GM23248 (cell line): ENCODE measurements around the gene CRYAA. TPM values are rescaled to one million over a fixed set of nuclear protein-coding genes. Genes with fewer than 3 reads are reported as not detected.

Source experiments
- DNase-seq: peaks from one replicate; pipeline ENCODE4 v3.0.0-alpha.2; 2015
- H2AFZ ChIP-seq: fragments of 200-600 bp; sonication (generic); 2 replicates; pipeline ENCODE4 v1.6.1; 2016; ENCODE audit warnings: antibody characterized with exemption
- H3F3A ChIP-seq: fragments of 200-600 bp; sonication (generic); 2 replicates; pipeline ENCODE4 v1.6.1; 2016; ENCODE audit warnings: mild to moderate bottlenecking, antibody characterized with exemption, mixed run types; ENCODE audit not compliant: insufficient read depth
- H3K27ac ChIP-seq: fragments of 200-600 bp; sonication (generic); 2 replicates; pipeline ENCODE4 v1.5.1; 2016; ENCODE audit warnings: mild to moderate bottlenecking
- H3K27me3 ChIP-seq: fragments of 200-600 bp; sonication (generic); replicated peaks from 2 replicates; pipeline ENCODE4 v1.6.1; 2016; ENCODE audit warnings: mild to moderate bottlenecking; ENCODE audit not compliant: insufficient read depth
- H3K36me3 ChIP-seq: fragments of 200-600 bp; sonication (generic); 2 replicates; pipeline ENCODE4 v1.6.1; 2016; ENCODE audit warnings: low read depth, mild to moderate bottlenecking
- H3K4me1 ChIP-seq: fragments of 200-600 bp; sonication (generic); 2 replicates; pipeline ENCODE4 v1.6.1; 2016; ENCODE audit warnings: mild to moderate bottlenecking; ENCODE audit not compliant: insufficient read depth
- H3K4me2 ChIP-seq: fragments of 200-600 bp; sonication (generic); one replicate; pipeline ENCODE4 v1.6.1; 2016; ENCODE audit warnings: mild to moderate bottlenecking; ENCODE audit not compliant: unreplicated experiment
- H3K4me3 ChIP-seq: fragments of 200-600 bp; sonication (generic); 2 replicates; pipeline ENCODE4 v1.5.1; 2016; ENCODE audit warnings: mild to moderate bottlenecking
- H3K79me2 ChIP-seq: fragments of 200-600 bp; sonication (generic); 2 replicates; pipeline ENCODE4 v1.6.1; 2016; ENCODE audit warnings: mild to moderate bottlenecking; ENCODE audit not compliant: insufficient read depth
- H3K9ac ChIP-seq: fragments of 200-600 bp; sonication (generic); 2 replicates; pipeline ENCODE4 v1.6.1; 2016; ENCODE audit warnings: mild to moderate bottlenecking
- H3K9me2 ChIP-seq: fragments of 200-600 bp; sonication (generic); 2 replicates; pipeline ENCODE4 v1.6.1; 2016; ENCODE audit warnings: mixed run types, mild to moderate bottlenecking, moderate library complexity; ENCODE audit not compliant: insufficient read depth
- H3K9me3 ChIP-seq: fragments of 200-600 bp; sonication (generic); one replicate; pipeline ENCODE4 v1.6.1; 2017; ENCODE audit warnings: low read depth
- H4K20me1 ChIP-seq: fragments of 200-600 bp; sonication (generic); 2 replicates; pipeline ENCODE4 v1.6.0; 2016; ENCODE audit not compliant: insufficient read depth
- EZH2 ChIP-seq: fragments of 200-600 bp; sonication (generic); IDR thresholded peaks from 2 replicates; pipeline ENCODE4 v1.6.1; 2018; ENCODE audit warnings: antibody characterized with exemption, mild to moderate bottlenecking; ENCODE audit not compliant: insufficient read depth, poor library complexity, severe bottlenecking
- EZH2phosphoT487 ChIP-seq: fragments of 200-600 bp; sonication (generic); IDR thresholded peaks from 2 replicates; pipeline ENCODE4 v1.6.1; 2018; ENCODE audit warnings: antibody characterized with exemption, moderate library complexity, mild to moderate bottlenecking, low read depth; ENCODE audit not compliant: insufficient read depth
- WGBS, 2 experiments: methylation state at CpG; one replicate each; pipeline ENCODE4 v1.1.6; 2015 to 2017; ENCODE audit warnings: low lambda C conversion rate in 2 of 2, low coverage in 1 of 2; ENCODE audit errors: missing lambda C conversion rate in 2 of 2; 5-methylcytosine and 5-hydroxymethylcytosine counted together
- in situ Hi-C: fragments of 300-500 bp; cut with MboI; formaldehyde crosslinking; loops from 2 replicates; pipeline ENCODE4 v1.15.0; 2020
- polyA plus RNA-seq: library from polyadenylated mRNA; unstranded; fragments of >200 nt; fragmentation: Nextera tagmentation; extraction: Ambion mirVana; gene quantifications from 2 replicates; pipeline ENCODE4 v1.2.1, GENCODE V29; 2016
- total RNA-seq: library from RNA; depleted of rRNA; stranded (reverse); fragments of >200 nt; shearing (Covaris generic); gene quantifications from 2 replicates; pipeline ENCODE4 v1.2.3, GENCODE V29; 2014

Gene CRYAA
- total and polyA plus RNA-seq, 2 experiments from 2014 or later = not detected

DNA sequence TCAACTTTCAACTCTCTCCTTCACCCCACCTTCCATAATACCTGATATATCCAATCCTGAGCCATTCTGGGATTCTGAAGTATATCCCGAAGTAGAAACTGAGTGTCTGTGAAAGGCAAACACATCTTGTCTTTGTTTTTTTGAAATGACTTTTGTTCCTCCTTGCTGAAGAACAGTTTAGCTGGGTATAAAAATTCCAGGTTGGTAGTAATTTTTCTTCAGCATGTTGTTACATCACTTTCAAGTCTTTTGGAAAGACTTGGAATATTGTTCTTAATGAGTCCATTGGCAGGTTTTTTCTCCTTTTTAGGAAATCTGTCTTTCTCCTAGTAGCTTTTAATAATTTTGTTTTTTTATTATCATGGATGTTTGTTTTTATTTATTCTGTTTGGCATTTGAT, 32.7 kb downstream of the CRYAA start:
- in situ Hi-C loops = no loop called here
- no peak overlapping the region for H3K9ac ChIP-seq
- WGBS, 2 experiments = 23 to 53% methylated on average over 1 of the region's 1 CpG
- no peak for DNase-seq
- H2AFZ ChIP-seq = no peak overlapping the region
- H3K4me2 ChIP-seq = no peak overlapping the region
- no peaks in the 10 kb centered on the region for H3K79me2 ChIP-seq
- H3K4me1 ChIP-seq = no peaks in the 10 kb centered on the region
- no peaks in the 10 kb centered on the region for H3F3A ChIP-seq
- no peaks in the 10 kb centered on the region for H3K9me2 ChIP-seq
- no peak overlapping the region for H3K4me3 ChIP-seq
- peaks cover 5% of the 10 kb centered on the region for H3K9me3 ChIP-seq
- H4K20me1 ChIP-seq = no peaks in the 10 kb centered on the region
- peaks cover 31% of the 10 kb centered on the region; the same call in 1 of the 2 replicates for H3K27me3 ChIP-seq
- no peak overlapping the region for H3K27ac ChIP-seq
- TF ChIP-seq EZH2phosphoT487 (no peak), EZH2 (no peak)
- no peaks in the 10 kb centered on the region for H3K36me3 ChIP-seq

DNA sequence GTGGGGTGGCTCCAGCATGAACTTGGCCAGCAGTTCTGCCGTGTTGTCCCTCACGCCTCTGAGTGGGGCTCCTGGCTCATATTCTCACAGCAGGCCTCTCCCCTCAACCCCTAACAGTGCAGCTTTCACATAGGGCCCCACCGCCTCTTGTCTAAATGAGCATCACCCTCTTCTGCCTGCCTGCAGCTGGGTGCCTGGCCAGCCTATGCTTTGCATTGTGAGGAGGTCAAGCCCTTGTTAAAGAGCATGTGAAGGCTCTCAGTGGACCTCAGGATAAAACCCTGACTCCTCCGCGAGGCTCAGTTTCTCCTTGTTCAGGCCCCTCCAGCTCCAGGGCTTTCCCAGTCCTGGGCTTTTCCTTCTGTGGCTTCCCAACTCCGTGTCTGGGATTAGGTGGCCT, 34.8 kb downstream of the CRYAA start:
- in situ Hi-C loops = no loop called here
- no peak for DNase-seq
- H3K79me2 ChIP-seq = no peaks in the 10 kb centered on the region
- H3K4me3 ChIP-seq = no peak overlapping the region
- no peaks in the 10 kb centered on the region for H3K9me2 ChIP-seq
- peaks cover 40% of the 10 kb centered on the region; the same call in 1 of the 2 replicates for H3K27me3 ChIP-seq
- H3K36me3 ChIP-seq = no peaks in the 10 kb centered on the region
- no peak overlapping the region for H3K27ac ChIP-seq
- peaks cover 5% of the 10 kb centered on the region for H3K9me3 ChIP-seq
- no peak for TF ChIP-seq EZH2
- TF ChIP-seq EZH2phosphoT487 = no peak
- H3K4me2 ChIP-seq = no peak overlapping the region
- H3K9ac ChIP-seq = no peak overlapping the region
- H4K20me1 ChIP-seq = no peaks in the 10 kb centered on the region
- 52% methylated on average over 6 of the region's 6 CpGs for WGBS, 2 experiments
- no peak overlapping the region for H2AFZ ChIP-seq
- no peaks in the 10 kb centered on the region for H3F3A ChIP-seq
- no peaks in the 10 kb centered on the region for H3K4me1 ChIP-seq

DNA sequence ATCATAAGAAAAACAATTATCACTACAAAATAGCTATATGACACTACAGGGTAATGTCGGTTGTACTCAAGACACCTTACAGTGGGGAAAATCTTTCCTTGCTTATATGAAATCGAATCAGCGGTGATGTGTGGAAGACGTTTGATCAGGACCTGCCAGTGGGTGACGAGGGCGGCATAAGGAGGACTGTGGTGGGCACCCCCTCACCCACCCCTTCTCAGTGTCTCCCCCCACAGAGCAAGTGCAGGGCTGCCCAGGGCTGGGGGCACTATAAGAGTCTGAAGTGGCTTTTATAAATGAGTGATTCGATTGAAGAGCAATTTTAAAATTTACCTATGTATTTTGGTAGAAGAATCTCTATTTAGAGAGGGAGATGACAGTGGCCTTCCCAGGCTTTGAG, 35.8 kb downstream of the CRYAA start:
- Histone ChIP-seq H3K27me3 (peaks cover 40% of the 10 kb centered on the region; the same call in 1 of the 2 replicates), H3K9me3 (peaks cover 5% of the 10 kb centered on the region), H3K27ac (no peak overlapping the region), H3K4me3 (no peak overlapping the region), H3K4me2 (no peak overlapping the region), H3K79me2 (no peaks in the 10 kb centered on the region), H3F3A (no peaks in the 10 kb centered on the region), H3K9ac (no peak overlapping the region), H3K4me1 (no peaks in the 10 kb centered on the region), H4K20me1 (no peaks in the 10 kb centered on the region), H3K9me2 (no peaks in the 10 kb centered on the region), H3K36me3 (no peaks in the 10 kb centered on the region), H2AFZ (no peak overlapping the region)
- in situ Hi-C loops = no loop called here
- no peak for DNase-seq
- 51 to 57% methylated on average over 7 of the region's 7 CpGs for WGBS, 2 experiments
- no peak for TF ChIP-seq EZH2phosphoT487

DNA sequence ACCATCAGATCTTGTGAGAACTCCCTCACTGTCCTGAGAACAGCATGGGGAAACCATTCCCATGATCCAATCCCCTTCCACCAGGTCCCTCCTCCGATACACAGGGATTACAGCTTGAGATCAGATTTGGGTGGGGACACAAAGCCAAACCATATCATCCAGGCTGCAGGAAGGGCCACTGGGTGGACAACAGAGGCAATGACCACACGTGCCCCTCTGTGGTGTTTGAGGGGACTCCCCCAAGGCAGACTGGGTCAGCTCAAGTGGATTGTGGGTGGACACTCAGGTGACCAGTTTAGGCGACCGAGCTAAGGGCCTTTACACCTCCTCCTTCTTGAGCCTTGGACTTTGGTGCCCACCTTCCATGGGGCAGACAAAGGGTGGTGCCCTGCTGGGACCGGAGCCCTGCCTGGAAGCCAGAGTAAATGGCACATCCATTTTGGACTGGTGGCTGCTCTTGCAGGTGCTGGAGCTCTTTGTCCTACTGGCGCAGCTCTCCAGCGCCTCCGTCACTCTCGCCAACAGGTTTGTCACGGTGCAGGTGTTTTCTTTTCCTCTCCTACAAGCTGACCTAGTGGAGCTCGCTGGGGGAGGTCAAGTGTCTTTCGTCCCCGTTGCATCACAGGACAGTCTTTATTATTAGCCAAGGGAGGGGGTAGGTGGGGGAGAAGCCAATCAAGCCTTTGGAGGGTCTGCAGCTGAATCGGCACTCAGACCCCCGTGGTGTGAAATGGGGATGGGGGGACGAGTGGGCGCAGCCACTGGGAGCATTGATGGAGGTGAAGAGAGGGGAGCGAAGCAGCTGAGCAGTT, 37.6 kb downstream of the CRYAA start:
- no peak overlapping the region for H3K4me2 ChIP-seq
- H3K27me3 ChIP-seq = peaks cover 40% of the 10 kb centered on the region; the same call in 1 of the 2 replicates
- H3K4me1 ChIP-seq = no peaks in the 10 kb centered on the region
- no peaks in the 10 kb centered on the region for H3K36me3 ChIP-seq
- no peaks in the 10 kb centered on the region for H3K9me2 ChIP-seq
- no peaks in the 10 kb centered on the region for H3F3A ChIP-seq
- peaks cover 5% of the 10 kb centered on the region for H3K9me3 ChIP-seq
- DNase-seq = no peak
- H2AFZ ChIP-seq = no peak overlapping the region
- no peaks in the 10 kb centered on the region for H3K79me2 ChIP-seq
- WGBS, 2 experiments = 48 to 56% methylated on average over 18 of the region's 18 CpGs
- H3K9ac ChIP-seq = no peak overlapping the region
- TF ChIP-seq EZH2 = no peak
- no peak for TF ChIP-seq EZH2phosphoT487
- H3K4me3 ChIP-seq = no peak overlapping the region
- H3K27ac ChIP-seq = no peak overlapping the region
- H4K20me1 ChIP-seq = no peaks in the 10 kb centered on the region
- in situ Hi-C loops = no loop called here
